Chondrocyte (in vitro differentiated cells): Measurements from ENCODE around the gene CLIC3. TPM values are rescaled to one million over a fixed set of nuclear protein-coding genes. Genes with fewer than 3 reads are reported as not detected.

ENCODE experiments used
- DNase-seq: peaks from one replicate; pipeline ENCODE4 v3.0.0; 2021; ENCODE audit warnings: mixed read lengths, low spot score
- H3K27ac Mint-ChIP-seq: one replicate; pipeline ENCODE4 v1.8.0; 2021; ENCODE audit warnings: mild to moderate bottlenecking, moderate library complexity, mixed read lengths; ENCODE audit not compliant: unreplicated experiment
- H3K27me3 Mint-ChIP-seq: 2 replicates; pipeline ENCODE4 v1.8.0; 2021; ENCODE audit warnings: low read depth, mixed read lengths
- H3K36me3 Mint-ChIP-seq: 2 replicates; pipeline ENCODE4 v1.8.0; 2021; ENCODE audit warnings: low read depth, mixed read lengths
- H3K4me1 Mint-ChIP-seq: 2 replicates; pipeline ENCODE4 v1.8.0; 2021; ENCODE audit warnings: low read depth, mild to moderate bottlenecking, mixed read lengths
- H3K4me3 Mint-ChIP-seq: one replicate; pipeline ENCODE4 v1.8.0; 2021; ENCODE audit warnings: mild to moderate bottlenecking, moderate library complexity, mixed read lengths; ENCODE audit not compliant: unreplicated experiment
- H3K9me3 Mint-ChIP-seq: 2 replicates; pipeline ENCODE4 v1.8.0; 2021; ENCODE audit warnings: low read depth, mixed read lengths
- total RNA-seq: library from RNA; stranded (reverse); gene quantifications from 3 replicates; pipeline ENCODE4 v1.2.1, GENCODE V29; 2021
- TF ChIP-seq, protein P1 (sequence below): fragments of 200-600 bp; sonication (generic); IDR thresholded peaks from 2 replicates; pipeline ENCODE4 v1.5.0; 2021; ENCODE audit warnings: antibody characterized with exemption, mild to moderate bottlenecking, moderate library complexity

The CLIC3 gene
- total RNA-seq, 1 donor from 2014 or later: 5.5 TPM

DNA sequence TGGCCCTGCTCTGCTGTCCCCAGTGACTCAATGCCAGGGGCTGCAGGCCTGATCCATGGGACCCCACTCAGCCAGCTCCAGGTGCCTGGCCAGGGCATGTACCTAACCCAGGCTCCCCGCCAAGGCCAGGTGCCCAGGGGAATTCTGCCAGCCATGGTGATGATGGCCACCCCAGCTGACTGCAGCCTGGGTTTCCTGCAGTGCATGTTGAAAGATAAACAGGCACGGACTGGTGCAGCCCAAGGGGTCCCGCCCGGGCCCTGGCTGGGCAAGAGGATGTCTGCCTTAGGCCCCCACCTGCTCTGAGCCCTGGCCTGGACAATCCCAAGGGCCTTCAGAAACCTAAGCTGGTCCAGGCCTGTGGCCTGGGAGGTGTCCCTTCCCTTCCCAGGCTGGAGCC lies 30.5 kb upstream of the CLIC3 start:
- DNase-seq: no peak
- no peaks in the 10 kb centered on the region for H3K9me3 Mint-ChIP-seq
- H3K36me3 Mint-ChIP-seq: no peaks in the 10 kb centered on the region
- H3K4me1 Mint-ChIP-seq: peaks cover 7% of the 10 kb centered on the region
- no peak overlapping the region for H3K27ac Mint-ChIP-seq
- H3K27me3 Mint-ChIP-seq: no peaks in the 10 kb centered on the region
- H3K4me3 Mint-ChIP-seq: peak overlapping the region; percentile 74
- TF ChIP-seq, protein P1, sequence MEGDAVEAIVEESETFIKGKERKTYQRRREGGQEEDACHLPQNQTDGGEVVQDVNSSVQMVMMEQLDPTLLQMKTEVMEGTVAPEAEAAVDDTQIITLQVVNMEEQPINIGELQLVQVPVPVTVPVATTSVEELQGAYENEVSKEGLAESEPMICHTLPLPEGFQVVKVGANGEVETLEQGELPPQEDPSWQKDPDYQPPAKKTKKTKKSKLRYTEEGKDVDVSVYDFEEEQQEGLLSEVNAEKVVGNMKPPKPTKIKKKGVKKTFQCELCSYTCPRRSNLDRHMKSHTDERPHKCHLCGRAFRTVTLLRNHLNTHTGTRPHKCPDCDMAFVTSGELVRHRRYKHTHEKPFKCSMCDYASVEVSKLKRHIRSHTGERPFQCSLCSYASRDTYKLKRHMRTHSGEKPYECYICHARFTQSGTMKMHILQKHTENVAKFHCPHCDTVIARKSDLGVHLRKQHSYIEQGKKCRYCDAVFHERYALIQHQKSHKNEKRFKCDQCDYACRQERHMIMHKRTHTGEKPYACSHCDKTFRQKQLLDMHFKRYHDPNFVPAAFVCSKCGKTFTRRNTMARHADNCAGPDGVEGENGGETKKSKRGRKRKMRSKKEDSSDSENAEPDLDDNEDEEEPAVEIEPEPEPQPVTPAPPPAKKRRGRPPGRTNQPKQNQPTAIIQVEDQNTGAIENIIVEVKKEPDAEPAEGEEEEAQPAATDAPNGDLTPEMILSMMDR: no peak

DNA sequence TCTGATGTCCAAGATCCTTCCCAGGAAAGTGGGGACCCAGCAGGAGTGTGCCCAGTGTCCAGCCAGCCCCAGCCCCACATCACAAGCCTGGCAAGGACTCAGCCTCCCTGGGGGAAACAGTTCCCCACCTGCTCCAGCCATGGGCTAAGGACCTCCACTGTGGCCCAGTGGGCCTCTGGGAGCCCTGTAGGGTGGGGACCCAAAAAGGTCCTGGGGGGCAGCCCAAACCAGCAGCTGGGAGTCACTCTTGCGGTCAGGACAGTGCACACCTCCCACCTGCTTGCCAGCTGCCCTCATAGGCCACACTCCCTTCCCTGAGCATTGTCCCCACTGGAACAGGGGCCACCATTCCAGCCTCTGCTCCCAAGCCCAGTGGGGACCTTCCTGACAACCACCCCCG lies 30.0 kb upstream of the CLIC3 start:
- TF ChIP-seq, protein P1: no peak
- Mint-ChIP-seq H3K27ac (no peak overlapping the region), H3K36me3 (no peaks in the 10 kb centered on the region), H3K27me3 (no peaks in the 10 kb centered on the region), H3K4me3 (no peak overlapping the region), H3K4me1 (peaks cover 7% of the 10 kb centered on the region), H3K9me3 (no peaks in the 10 kb centered on the region)
- no peak for DNase-seq

DNA sequence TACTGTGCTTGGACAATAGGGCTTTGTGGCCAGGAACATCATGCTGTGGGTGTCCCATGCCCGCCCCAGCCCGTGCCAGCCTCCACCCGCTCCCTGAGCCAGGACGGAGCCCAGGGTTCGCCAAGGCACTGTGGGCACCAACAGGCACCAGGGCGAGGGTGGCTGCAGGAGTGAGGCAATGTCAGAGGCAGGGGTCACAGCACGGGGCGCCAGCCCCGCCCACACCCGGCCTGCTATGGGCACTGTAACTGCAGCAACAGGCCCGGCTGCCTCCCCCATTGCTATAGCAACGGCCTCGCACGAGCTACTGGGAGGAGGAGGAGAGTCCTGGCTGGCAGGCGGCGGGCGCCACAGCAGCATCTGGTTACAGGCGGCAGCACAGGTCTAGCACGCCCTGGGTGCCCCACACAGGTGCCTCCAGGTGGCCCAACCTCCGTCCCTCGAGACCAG lies 29.2 kb upstream of the CLIC3 start:
- Mint-ChIP-seq H3K27me3 (no peaks in the 10 kb centered on the region), H3K4me3 (no peak overlapping the region), H3K27ac (no peak overlapping the region), H3K9me3 (no peaks in the 10 kb centered on the region), H3K36me3 (no peaks in the 10 kb centered on the region), H3K4me1 (peaks cover 7% of the 10 kb centered on the region)
- no peak for DNase-seq
- TF ChIP-seq, protein P1: no peak

DNA sequence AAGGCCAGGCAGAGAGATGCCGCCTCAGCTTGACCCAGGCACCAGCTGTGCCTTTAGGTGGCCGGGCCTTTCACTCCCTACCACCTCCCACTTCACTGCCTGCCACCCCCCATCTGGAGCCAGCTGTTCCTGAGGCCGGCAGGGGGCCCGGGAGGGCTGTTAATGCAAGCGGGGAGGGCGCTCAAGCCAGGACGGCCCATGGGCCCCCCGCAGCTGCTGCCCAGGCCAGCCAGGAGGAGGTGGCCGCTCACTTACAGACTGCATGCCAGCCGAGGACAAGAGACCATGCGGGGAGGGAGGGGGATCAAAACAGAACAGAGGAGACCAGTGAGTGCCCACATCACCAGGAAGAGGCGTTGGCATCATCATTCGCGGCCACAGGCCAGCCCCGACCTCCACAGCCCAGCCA lies 27.2 kb upstream of the CLIC3 start:
- DNase-seq: no peak
- H3K4me1 Mint-ChIP-seq: peaks cover 7% of the 10 kb centered on the region
- H3K4me3 Mint-ChIP-seq: no peak overlapping the region
- peaks cover 4% of the 10 kb centered on the region for H3K36me3 Mint-ChIP-seq
- TF ChIP-seq, protein P1: no peak
- H3K27me3 Mint-ChIP-seq: no peaks in the 10 kb centered on the region
- H3K27ac Mint-ChIP-seq: no peak overlapping the region
- H3K9me3 Mint-ChIP-seq: no peaks in the 10 kb centered on the region

DNA sequence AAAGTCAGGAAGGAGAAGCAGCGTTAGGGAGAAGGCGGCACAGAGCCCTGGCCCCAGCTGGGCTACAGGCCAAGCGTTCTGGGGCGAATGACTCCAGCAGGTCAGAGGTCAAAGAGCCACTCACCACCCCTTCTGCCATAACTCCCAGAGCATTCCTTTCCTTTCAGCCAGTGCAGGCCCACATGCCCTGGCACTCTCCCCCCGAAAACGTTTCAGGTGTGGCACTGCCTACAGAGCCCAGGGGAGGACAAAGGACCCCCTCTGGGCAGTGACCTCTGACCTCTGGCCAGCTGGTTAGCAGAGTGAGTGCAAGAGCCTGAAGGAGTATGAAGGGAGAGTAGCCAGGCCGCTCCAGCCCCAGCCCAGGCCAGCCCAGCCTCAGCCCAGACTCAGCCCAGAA lies 26.8 kb upstream of the CLIC3 start:
- H3K9me3 Mint-ChIP-seq: no peaks in the 10 kb centered on the region
- peaks cover 7% of the 10 kb centered on the region for H3K4me1 Mint-ChIP-seq
- peaks cover 4% of the 10 kb centered on the region for H3K36me3 Mint-ChIP-seq
- DNase-seq: no peak
- TF ChIP-seq, protein P1: no peak
- H3K27me3 Mint-ChIP-seq: no peaks in the 10 kb centered on the region
- H3K27ac Mint-ChIP-seq: no peak overlapping the region
- H3K4me3 Mint-ChIP-seq: no peak overlapping the region
